ENCODE results near the gene ZNF462.

GRCh38 chr9:106911951-106912350 lies 49.0 kb downstream of the ZNF462 start:
- TF ChIP-seq CTCF (conservative IDR thresholded peaks at IDR 0.05; ENCODE audit: low read length) (no peak), EZH2phosphoT487 (IDR thresholded peaks at IDR 0.05; ENCODE audit: borderline replicate concordance) (no peak)

Data from Loucy (cell line).